Neural cell (in vitro differentiated cells): Measurements from ENCODE around the gene APIP.

Source experiments
- EP300 ChIP-seq: fragments of 450-650 bp; conservative IDR thresholded peaks from 2 replicates; pipeline ENCODE4 v1.6.1; 2014; ENCODE audit warnings: antibody characterized with exemption, mild to moderate bottlenecking, moderate library complexity; ENCODE audit not compliant: poor library complexity, severe bottlenecking
- POLR2AphosphoS5 ChIP-seq: IDR thresholded peaks from 2 replicates; pipeline ENCODE4 v1.6.1; 2012
- TF ChIP-seq, protein P1 (sequence below): fragments of 450-650 bp; IDR thresholded peaks from 2 replicates; pipeline ENCODE4 v1.5.1; 2014; ENCODE audit warnings: antibody characterized with exemption, mild to moderate bottlenecking, moderate library complexity; ENCODE audit not compliant: poor library complexity, severe bottlenecking
- TF ChIP-seq, protein P2 (sequence below): IDR thresholded peaks from 2 replicates; pipeline ENCODE4 v1.6.1; 2012; ENCODE audit warnings: borderline replicate concordance

DNA sequence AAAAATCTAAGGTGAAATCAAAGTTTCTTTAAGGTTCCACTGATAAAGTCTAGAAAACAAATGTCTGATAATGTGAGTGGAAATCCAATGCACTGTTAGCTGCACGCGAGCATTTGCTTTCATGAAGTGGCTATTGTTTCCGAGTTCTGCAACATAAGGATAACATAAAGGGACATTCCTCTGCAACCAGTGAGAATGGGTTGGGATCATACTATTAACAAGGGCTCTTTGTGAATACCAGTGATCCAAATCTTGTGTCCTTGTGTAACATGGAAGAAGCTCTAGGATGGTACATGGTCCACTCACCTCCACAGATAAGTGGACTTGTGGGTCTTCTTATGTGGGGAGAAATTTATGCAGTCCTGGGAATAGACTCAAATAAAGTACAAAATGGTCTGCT is 24.6 kb downstream of the APIP start:
- TF ChIP-seq POLR2AphosphoS5 (no peak), EP300 (no peak)
- TF ChIP-seq, protein P1, sequence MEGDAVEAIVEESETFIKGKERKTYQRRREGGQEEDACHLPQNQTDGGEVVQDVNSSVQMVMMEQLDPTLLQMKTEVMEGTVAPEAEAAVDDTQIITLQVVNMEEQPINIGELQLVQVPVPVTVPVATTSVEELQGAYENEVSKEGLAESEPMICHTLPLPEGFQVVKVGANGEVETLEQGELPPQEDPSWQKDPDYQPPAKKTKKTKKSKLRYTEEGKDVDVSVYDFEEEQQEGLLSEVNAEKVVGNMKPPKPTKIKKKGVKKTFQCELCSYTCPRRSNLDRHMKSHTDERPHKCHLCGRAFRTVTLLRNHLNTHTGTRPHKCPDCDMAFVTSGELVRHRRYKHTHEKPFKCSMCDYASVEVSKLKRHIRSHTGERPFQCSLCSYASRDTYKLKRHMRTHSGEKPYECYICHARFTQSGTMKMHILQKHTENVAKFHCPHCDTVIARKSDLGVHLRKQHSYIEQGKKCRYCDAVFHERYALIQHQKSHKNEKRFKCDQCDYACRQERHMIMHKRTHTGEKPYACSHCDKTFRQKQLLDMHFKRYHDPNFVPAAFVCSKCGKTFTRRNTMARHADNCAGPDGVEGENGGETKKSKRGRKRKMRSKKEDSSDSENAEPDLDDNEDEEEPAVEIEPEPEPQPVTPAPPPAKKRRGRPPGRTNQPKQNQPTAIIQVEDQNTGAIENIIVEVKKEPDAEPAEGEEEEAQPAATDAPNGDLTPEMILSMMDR: no peak
- TF ChIP-seq, protein P2, sequence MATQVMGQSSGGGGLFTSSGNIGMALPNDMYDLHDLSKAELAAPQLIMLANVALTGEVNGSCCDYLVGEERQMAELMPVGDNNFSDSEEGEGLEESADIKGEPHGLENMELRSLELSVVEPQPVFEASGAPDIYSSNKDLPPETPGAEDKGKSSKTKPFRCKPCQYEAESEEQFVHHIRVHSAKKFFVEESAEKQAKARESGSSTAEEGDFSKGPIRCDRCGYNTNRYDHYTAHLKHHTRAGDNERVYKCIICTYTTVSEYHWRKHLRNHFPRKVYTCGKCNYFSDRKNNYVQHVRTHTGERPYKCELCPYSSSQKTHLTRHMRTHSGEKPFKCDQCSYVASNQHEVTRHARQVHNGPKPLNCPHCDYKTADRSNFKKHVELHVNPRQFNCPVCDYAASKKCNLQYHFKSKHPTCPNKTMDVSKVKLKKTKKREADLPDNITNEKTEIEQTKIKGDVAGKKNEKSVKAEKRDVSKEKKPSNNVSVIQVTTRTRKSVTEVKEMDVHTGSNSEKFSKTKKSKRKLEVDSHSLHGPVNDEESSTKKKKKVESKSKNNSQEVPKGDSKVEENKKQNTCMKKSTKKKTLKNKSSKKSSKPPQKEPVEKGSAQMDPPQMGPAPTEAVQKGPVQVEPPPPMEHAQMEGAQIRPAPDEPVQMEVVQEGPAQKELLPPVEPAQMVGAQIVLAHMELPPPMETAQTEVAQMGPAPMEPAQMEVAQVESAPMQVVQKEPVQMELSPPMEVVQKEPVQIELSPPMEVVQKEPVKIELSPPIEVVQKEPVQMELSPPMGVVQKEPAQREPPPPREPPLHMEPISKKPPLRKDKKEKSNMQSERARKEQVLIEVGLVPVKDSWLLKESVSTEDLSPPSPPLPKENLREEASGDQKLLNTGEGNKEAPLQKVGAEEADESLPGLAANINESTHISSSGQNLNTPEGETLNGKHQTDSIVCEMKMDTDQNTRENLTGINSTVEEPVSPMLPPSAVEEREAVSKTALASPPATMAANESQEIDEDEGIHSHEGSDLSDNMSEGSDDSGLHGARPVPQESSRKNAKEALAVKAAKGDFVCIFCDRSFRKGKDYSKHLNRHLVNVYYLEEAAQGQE: no peak
